HG03521 (cell line): ENCODE measurements around the gene RABL2A.
"Not testable (repeated sequence)": the region's sequence is repeated elsewhere in the genome, so short reads cannot be mapped to it uniquely, and the experiment has no call there.

Experiments
- ATAC-seq: cut with Tn5 transposase; IDR thresholded peaks from one replicate; pipeline ENCODE4 v1.9.1; 2021; ENCODE audit warnings: mild to moderate bottlenecking, moderate library complexity; ENCODE audit not compliant: unreplicated experiment

The RABL2A gene

GRCh38 chr2:113626616-113627330, at the start of gene RABL2A:
RABL2A (plus strand) TSS chr2:113627266; CDS start chr2:113628607, 1,341 bp downstream.
- ATAC-seq = peak; percentile 94

- not testable (repeated sequence) for ATAC-seq
These were observed 48.6 kb upstream of the RABL2A start for GRCh38 chr2:113578508-113578907.

GRCh38 chr2:113582473-113582872, 44.6 kb upstream of the RABL2A start:
- not testable (repeated sequence) for ATAC-seq

- ATAC-seq = not testable (repeated sequence)
These were observed 43.4 kb upstream of the RABL2A start for GRCh38 chr2:113583521-113584225.

- ATAC-seq = not testable (repeated sequence)
These were observed 42.6 kb upstream of the RABL2A start for GRCh38 chr2:113584311-113585092.

- not testable (repeated sequence) for ATAC-seq
These were observed 39.9 kb upstream of the RABL2A start for GRCh38 chr2:113587201-113587600.

- not testable (repeated sequence) for ATAC-seq
These were observed 37.5 kb upstream of the RABL2A start for GRCh38 chr2:113589591-113589990.

GRCh38 chr2:113591926-113592325, 35.1 kb upstream of the RABL2A start:
- ATAC-seq = not testable (repeated sequence)

GRCh38 chr2:113593280-113593679, 33.8 kb upstream of the RABL2A start:
- not testable (repeated sequence) for ATAC-seq

- not testable (repeated sequence) for ATAC-seq
These were observed 31.3 kb upstream of the RABL2A start for GRCh38 chr2:113595725-113596124.

- not testable (repeated sequence) for ATAC-seq
These were observed 29.9 kb upstream of the RABL2A start for GRCh38 chr2:113597164-113597563.

- not testable (repeated sequence) for ATAC-seq
These were observed 29.5 kb upstream of the RABL2A start for GRCh38 chr2:113597572-113597971.

- ATAC-seq = not testable (repeated sequence)
These were observed 28.9 kb upstream of the RABL2A start for GRCh38 chr2:113598180-113598579.

- not testable (repeated sequence) for ATAC-seq
These were observed 28.3 kb upstream of the RABL2A start for GRCh38 chr2:113598738-113599137.

GRCh38 chr2:113599208-113599607, 27.9 kb upstream of the RABL2A start:
- not testable (repeated sequence) for ATAC-seq

GRCh38 chr2:113602040-113602769, 24.9 kb upstream of the RABL2A start:
- not testable (repeated sequence) for ATAC-seq

- ATAC-seq = peak; percentile 5
These were observed 24.1 kb upstream of the RABL2A start for GRCh38 chr2:113602869-113603466.

- peak; percentile 61 for ATAC-seq
These were observed 23.5 kb upstream of the RABL2A start for GRCh38 chr2:113603467-113604084.

GRCh38 chr2:113604085-113604477, 23.0 kb upstream of the RABL2A start:
- ATAC-seq = peak; percentile 57

GRCh38 chr2:113604661-113605060, 22.4 kb upstream of the RABL2A start:
- ATAC-seq = not testable (repeated sequence)
